Body of pancreas (tissue), 4 donors: ENCODE data around the gene ZDHHC24.

Experiments used
- CTCF ChIP-seq, 7 experiments: fragments of 450-650 bp in 4 of 7; fragments of 200-600 bp in 3 of 7; sonication (generic) in 3 of 7; IDR thresholded peaks; one replicate each; pipeline ENCODE4 v1.5.1; 2016 to 2019; ENCODE audit warnings: antibody characterized with exemption in 7 of 7
- POLR2A ChIP-seq, 3 donors: fragments of 450-650 bp; IDR thresholded peaks; one replicate each; pipeline ENCODE4 v1.6.1; 2016; ENCODE audit warnings: antibody characterized with exemption in 3 of 3, mild to moderate bottlenecking in 2 of 3

DNA sequence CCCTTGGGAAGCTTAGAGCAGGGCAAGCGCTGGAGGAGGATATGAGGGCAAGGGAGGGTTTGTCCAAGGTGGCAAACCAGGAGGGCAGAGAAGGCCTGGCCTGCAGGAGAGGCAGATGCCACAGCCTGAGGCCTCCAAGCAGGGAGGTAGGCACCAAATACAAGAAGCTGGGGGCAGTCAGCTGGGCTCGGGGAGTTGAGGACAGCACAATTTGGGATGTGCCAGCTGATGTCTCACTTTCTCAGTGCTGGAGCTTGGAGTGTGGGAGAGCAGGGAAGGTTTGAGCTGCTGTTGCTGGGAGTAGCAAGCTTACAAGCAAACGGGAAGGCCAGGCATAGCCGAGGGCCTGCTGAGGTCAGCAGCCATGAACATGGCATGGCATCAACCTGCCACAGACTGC, 4.0 kb downstream of the ZDHHC24 start:
- no peak for TF ChIP-seq POLR2A (IDR thresholded peaks at IDR 0.05)
- no peak for TF ChIP-seq CTCF (IDR thresholded peaks at IDR 0.05)
